GM04504 (cell line): ENCODE measurements around the gene LCNL1.
A peak's percentile ranks its signal among the peaks of the same experiment; 100 is the strongest.

Experiments
- DNase-seq: peaks from one replicate; pipeline ENCODE4 v3.0.0-alpha.2; 2012; ENCODE audit warnings: low read depth

The LCNL1 gene

GRCh38 chr9:136977223-136977622, 5.6 kb upstream of the LCNL1 start, which contains the start of gene PTGDS:
Gene PTGDS (plus strand): TSS chr9:136977504. CDS start chr9:136977579, 75 bp downstream.
- no peak for DNase-seq

DNA sequence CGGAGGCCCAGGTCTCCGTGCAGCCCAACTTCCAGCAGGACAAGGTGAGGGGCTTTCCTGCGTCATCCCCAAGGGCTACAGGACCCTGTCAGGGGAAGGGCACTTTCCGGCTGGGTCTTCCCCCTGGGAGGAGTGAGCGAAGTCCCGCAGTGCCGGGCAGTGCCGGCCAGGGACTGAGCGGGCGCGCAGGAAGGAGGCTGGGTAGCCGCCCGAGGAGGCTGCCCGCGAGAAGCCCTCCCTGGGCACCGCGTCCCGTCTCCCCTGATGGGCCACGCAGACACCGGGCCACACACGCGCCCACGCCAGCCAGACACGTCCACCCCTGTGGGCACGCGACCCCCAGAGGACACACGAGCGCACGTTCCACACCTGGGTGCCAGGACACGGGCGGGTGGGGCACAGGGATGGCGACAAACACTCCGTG, 5.1 kb upstream of the LCNL1 start:
- no peak for DNase-seq

GRCh38 chr9:136978073-136978864, 4.5 kb upstream of the LCNL1 start:
- DNase-seq = no peak

DNA sequence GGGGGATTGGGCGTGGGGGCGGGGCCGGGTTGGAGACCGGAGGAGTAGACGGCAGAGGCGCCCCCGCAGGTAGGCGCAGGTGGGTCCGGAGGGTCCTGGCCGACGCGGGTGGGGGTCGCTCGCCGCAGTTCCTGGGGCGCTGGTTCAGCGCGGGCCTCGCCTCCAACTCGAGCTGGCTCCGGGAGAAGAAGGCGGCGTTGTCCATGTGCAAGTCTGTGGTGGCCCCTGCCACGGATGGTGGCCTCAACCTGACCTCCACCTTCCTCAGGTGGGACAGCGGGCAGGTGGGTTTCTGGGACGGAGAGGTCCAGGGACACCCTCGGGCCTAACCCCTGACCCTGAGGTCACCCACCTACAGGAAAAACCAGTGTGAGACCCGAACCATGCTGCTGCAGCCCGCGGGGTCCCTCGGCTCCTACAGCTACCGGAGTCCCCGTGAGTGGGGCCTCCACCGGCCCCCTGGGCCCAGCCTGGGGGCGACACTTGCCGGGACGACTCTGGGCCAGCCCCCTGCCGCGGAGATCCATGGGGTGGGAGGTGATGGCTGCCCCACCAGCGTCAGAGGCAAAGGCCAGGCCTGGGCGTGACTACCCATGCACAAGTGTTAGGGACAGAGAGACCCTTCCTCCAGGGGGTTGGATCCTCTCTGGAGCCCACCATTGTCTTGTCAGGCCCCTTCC, 3.8 kb upstream of the LCNL1 start:
- DNase-seq = no peak

DNA sequence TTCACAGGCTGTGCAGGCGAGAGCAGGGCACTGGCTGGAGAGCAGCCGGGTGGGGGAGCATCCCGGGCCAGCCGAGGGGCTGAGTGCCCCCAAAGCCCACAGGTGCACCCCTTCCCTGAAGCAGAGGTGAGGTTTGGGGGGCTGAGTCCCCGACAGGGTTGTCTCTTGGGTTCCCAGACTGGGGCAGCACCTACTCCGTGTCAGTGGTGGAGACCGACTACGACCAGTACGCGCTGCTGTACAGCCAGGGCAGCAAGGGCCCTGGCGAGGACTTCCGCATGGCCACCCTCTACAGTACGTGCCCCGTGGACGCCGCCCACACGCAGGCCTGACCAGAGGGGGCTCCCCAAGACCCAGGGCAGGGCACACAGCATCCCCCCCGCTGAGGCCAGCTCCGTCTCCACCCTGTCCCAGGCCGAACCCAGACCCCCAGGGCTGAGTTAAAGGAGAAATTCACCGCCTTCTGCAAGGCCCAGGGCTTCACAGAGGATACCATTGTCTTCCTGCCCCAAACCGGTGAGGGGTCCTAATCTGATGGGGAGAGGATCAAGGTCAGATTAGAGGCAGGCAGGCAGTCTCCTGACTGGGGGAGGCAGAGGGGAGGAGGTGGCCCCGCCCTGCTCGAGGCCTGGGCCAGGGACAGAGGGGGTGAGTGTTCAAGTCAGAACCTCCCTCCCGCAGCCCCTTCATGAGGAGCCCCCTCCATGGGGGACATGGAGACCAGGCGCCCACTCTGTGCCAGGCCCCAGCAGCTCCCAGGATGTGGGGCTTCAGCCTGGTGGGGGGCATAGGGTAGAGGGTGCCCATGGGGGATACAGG, 2.8 kb upstream of the LCNL1 start:
- DNase-seq = no peak

- no peak for DNase-seq
These were observed 1.9 kb upstream of the LCNL1 start for GRCh38 chr9:136980669-136981478.

- no peak for DNase-seq
These were observed 1.1 kb upstream of the LCNL1 start for GRCh38 chr9:136981588-136982231.

DNA sequence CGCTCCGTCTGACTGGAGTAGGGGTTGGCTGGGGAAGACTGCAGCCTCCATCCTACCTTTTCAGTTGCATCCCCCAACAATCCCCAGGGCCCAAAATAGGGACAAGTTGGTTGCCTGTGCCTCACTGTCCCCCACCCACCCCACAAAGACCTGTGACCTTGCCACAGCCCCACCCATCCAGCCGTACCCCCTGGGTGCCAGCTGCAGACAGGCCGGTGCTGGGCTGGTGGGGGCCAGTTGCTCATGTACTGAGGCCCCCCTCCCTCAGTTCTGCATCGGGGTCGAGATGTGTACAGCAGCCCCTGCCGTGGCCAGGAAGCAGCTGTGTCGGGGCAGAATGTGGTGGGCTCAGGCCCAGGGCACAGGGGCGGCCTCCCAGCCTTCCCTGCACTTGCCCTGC, 374 bp downstream of the LCNL1 start:
- no peak for DNase-seq

DNA sequence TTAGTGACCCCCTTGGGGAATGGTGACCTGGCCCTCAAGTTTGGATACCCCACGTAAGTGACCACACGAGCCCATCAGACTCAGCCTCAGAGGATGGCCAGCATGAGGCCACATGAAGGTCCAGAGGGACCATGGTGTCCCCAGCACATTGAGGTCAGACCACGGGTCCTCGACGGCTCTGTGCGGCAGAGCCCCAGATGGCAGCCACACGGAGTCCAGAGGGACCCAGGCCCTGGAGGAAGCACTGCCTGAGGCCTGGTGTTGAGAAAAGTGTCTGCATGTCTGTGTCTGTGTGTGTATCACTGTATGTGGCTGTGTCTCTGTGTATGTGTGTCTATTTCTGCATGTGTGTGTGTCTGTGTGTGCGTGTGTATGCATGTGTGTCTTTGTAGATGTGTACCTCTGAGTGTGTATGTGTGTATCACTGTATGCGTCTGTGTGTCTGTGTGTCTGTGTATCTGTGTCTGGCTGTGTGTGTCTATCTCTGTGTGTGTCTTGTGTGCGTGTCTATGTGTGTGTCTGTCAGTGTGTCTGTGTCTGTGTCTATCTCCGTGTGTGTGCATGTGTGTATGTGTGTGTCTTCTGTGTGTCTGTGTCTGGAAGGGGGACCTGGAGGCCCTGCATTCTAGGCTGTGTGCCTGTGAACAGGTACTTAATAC, 992 bp downstream of the LCNL1 start:
- no peak for DNase-seq

DNA sequence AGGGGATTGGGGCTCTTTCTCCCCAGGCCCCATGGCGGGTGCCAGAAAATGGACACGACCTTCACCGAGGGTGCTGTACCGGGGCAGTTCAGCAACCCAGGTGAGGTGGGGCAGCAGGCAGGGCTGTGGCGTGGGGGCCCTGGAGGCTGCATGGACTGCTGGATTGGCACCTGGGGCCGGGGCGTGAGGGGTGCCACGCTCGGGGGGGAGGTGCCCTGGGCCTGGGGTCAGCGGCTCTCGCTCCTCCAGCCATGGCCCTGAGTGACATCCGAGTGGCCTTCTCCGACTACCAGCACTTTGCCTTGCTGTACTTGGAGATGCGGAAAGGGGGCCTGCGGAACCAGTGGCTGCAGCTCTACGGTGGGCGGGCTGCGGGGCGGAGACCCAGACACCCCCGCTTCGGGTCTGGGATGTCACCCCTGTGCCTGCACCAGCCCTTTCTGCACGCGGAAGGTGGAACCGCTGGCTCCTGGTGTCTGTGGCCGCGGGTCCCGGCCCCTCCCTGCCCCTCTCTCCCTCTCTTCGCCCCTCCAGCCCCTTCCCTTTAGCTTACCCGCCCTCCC, 1.8 kb downstream of the LCNL1 start:
- DNase-seq = no peak

DNA sequence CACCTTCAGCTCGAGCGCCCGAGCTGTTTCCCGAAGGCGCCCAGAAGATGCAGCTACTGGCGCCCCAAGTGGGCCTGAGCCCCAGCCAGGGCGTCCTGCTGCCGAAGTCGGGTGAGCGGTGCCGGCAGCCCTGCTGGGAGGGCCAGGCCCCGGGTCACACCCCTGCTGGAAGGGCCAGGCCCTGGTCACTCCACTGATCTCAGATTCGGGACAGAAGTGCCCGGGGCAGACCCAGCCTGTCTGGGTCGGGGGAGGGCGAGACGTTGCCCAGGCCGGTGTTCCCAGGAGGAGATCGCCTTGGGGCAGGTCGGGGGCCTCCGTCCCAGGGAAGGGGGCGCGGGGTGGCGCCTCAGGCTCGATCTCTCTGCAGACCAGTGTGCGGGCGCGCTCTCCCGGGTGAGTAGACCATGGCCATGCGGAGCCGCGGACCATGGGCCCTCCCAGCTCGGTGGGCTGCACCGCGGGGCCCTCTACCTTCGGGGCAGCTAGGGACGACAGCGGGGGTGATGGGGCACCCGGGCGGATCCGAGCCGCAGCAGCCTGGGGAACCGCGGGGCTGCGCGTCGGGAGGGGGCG, 2.3 kb downstream of the LCNL1 start:
- DNase-seq = no peak

GRCh38 chr9:136985853-136986252, 3.1 kb downstream of the LCNL1 start:
- no peak for DNase-seq

- DNase-seq = no peak
These were observed 6.1 kb downstream of the LCNL1 start for GRCh38 chr9:136988872-136989271.

DNA sequence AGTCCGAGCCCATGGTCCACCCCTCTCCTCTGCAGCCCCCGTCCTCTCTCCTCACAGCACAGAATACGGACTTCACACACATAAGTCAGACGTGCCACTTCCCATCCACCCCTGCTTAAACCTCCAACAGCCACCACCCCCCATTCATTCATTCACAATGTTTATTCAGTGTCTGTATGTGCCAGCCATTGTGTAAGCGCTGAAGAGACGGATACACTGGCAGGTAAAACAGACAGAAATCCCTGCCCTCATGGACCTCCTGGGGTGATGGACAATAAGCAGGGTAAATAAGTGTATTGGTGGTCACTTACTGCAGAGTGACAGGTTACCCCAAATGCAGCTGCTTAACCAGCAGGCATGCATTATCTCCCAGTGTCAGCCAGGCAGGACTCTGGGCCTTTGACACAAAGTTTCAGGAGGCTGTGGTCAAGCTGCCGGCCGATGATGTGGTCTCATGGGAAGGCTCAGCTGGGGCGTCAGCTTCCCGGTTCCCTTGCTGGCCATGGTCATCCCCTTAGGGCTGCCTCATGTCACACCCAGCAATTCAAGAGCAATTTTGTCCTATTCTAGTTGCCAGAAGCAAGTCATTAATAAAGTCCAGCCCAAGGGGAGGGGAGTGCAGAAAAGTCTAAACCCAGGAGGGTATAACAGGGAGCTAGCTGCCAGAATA, 7.6 kb downstream of the LCNL1 start:
- DNase-seq = no peak

GRCh38 chr9:136991993-136992818, 9.4 kb downstream of the LCNL1 start, which contains the start of gene PAXX:
Gene PAXX (plus strand): TSS chr9:136992422. CDS start chr9:136992444, 22 bp downstream.
- DNase-seq = peak; percentile 67

DNA sequence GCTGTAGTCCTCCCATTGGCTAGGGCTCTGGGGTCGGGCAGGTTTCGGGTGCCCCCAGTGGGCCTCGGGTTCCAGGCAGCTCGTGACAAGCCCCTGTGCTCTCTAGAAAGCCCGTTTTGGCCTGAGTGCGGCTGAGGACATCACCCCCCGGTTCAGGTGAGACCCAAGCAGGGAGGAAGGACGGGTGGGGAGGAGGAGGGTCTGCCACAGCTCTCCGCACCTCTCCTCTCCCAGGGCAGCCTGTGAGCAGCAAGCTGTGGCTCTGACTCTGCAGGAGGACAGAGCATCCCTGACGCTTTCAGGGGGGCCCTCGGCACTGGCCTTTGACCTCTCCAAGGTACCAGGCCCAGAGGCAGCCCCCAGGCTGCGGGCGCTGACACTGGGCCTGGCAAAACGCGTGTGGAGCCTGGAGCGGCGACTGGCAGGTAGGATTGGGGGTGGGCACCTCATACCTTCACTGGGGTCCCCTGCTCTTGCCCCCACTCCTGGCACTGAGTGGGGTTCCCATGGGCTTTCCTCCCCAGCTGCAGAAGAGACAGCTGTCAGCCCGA, 10.1 kb downstream of the LCNL1 start:
- no peak for DNase-seq

- DNase-seq = no peak
These were observed 11.5 kb downstream of the LCNL1 start for GRCh38 chr9:136994180-136994887.

DNA sequence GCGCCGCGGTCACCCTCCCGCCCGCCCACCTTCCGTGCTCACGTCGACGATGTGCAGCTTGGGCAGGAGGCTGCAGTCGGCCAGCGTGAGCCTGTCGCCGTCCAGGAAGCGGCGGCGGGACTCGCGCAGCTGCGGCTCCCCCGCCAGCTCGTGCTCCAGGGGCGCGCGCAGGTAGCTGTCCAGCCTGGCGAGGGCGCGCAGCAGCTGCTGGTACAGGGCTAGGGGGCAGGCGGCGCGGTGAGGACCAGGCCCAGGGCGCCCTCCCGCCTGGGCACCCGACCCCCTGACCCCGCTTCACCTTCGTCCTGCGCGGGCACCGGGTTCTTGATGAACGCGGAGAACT, 12.1 kb downstream of the LCNL1 start:
- DNase-seq = no peak
